HepG2 (cell line): ENCODE data around the gene SUPV3L1. TPM values are rescaled to one million over a fixed set of nuclear protein-coding genes. Genes with fewer than 3 reads are reported as not detected.

Experiments used
- CEBPB ChIP-seq: IDR thresholded peaks from 2 replicates; pipeline ENCODE4 v1.6.1; 2011; ENCODE audit warnings: low read depth, low read length, improper control_type of control experiment, borderline replicate concordance
- RBFOX2 ChIP-seq: fragments of 200-400 bp; formaldehyde crosslinking; IDR thresholded peaks from 2 replicates; pipeline ENCODE4 v1.6.1; 2017; ENCODE audit warnings: low read depth, mild to moderate bottlenecking, low read length
- SRSF1 ChIP-seq: fragments of 200-400 bp; formaldehyde crosslinking; optimal IDR thresholded peaks from 2 replicates; pipeline ENCODE3; 2017; ENCODE audit warnings: mild to moderate bottlenecking, low read depth, low read length, moderate library complexity
- ZBTB38 ChIP-seq: sonication (generic); formaldehyde crosslinking; IDR thresholded peaks from 2 replicates; pipeline ENCODE4 v1.5.1; 2020; ENCODE audit warnings: mild to moderate bottlenecking, missing genetic modification reagents
- ZEB1 ChIP-seq: IDR thresholded peaks from 2 replicates; pipeline ENCODE4 v1.6.1; 2012; ENCODE audit warnings: mild to moderate bottlenecking, low read depth, inconsistent platforms; ENCODE audit not compliant: insufficient replicate concordance
- ZKSCAN5 ChIP-seq: sonication (generic); formaldehyde crosslinking; IDR thresholded peaks from 2 replicates; pipeline ENCODE4 v1.5.1; 2020; ENCODE audit warnings: mild to moderate bottlenecking, missing genetic modification reagents
- ZNF136 ChIP-seq: sonication (generic); formaldehyde crosslinking; IDR thresholded peaks from 2 replicates; pipeline ENCODE4 v1.8.1; 2022; ENCODE audit warnings: low read depth, mild to moderate bottlenecking, moderate library complexity, missing genetic modification reagents
- ZNF263 ChIP-seq: sonication (generic); formaldehyde crosslinking; IDR thresholded peaks from 2 replicates; pipeline ENCODE4 v1.4.0; 2020; ENCODE audit warnings: missing genetic modification reagents
- ZNF577 ChIP-seq: sonication (generic); formaldehyde crosslinking; IDR thresholded peaks from 2 replicates; pipeline ENCODE4 v1.4.0; 2020; ENCODE audit warnings: mild to moderate bottlenecking, low read depth, missing genetic modification reagents, borderline replicate concordance
- ZNF749 ChIP-seq: sonication (generic); formaldehyde crosslinking; IDR thresholded peaks from 2 replicates; pipeline ENCODE4 v1.8.0; 2022; ENCODE audit warnings: mild to moderate bottlenecking, missing genetic modification reagents, moderate library complexity, borderline replicate concordance
- ZSCAN9 ChIP-seq: IDR thresholded peaks from 2 replicates; pipeline ENCODE4 v1.6.1; 2016; ENCODE audit warnings: borderline replicate concordance
- polyA plus RNA-seq, 8 experiments: library from polyadenylated mRNA; depleted of rRNA in 3 of 8; stranded (reverse) in 7 of 8; unstranded in 1 of 8; fragments of >200 nt; fragmentation: Illumina TruSeq in 4 of 8; extraction: Trizol in 4 of 8; gene quantifications; 2 replicates each; pipeline versions ENCODE4 v1.2.1 to v1.2.3, GENCODE V29; 2011 to 2016; ENCODE audit warnings: low read depth in 4 of 8, missing spikeins in 1 of 8, mixed read lengths in 1 of 8; ENCODE audit not compliant: insufficient read depth in 1 of 8
- total RNA-seq, 5 experiments: library from RNA; depleted of rRNA; stranded (reverse); fragments of >200 nt; fragmentation: Illumina TruSeq; extraction: Trizol; gene quantifications; 2 replicates each; pipeline ENCODE4 v1.2.3, GENCODE V29; 2016; ENCODE audit warnings: low read depth in 1 of 5
- TF ChIP-seq, protein P1 (sequence below): sonication (generic); formaldehyde crosslinking; IDR thresholded peaks from 2 replicates; pipeline ENCODE4 v1.5.1; 2020; ENCODE audit warnings: mild to moderate bottlenecking, missing genetic modification reagents
- TF ChIP-seq, protein P2 (sequence below): sonication (generic); formaldehyde crosslinking; IDR thresholded peaks from 2 replicates; pipeline ENCODE4 v1.8.0; 2022; ENCODE audit warnings: missing genetic modification reagents, mild to moderate bottlenecking, inconsistent platforms, borderline replicate concordance
- TF ChIP-seq, protein P3 (sequence below): sonication (generic); formaldehyde crosslinking; IDR thresholded peaks from 2 replicates; pipeline ENCODE4 v1.5.1; 2020; ENCODE audit warnings: mild to moderate bottlenecking, moderate library complexity, missing genetic modification reagents
- TF ChIP-seq, protein P4 (sequence below): sonication (generic); formaldehyde crosslinking; IDR thresholded peaks from 2 replicates; pipeline ENCODE4 v1.4.0; 2020; ENCODE audit warnings: missing genetic modification reagents, low read depth, mild to moderate bottlenecking, borderline replicate concordance
- TF ChIP-seq, protein P5 (sequence below): fragments of 450-650 bp; IDR thresholded peaks from 2 replicates; pipeline ENCODE4 v1.6.1; 2017; ENCODE audit warnings: mild to moderate bottlenecking
- TF ChIP-seq, protein P6 (sequence below): sonication (generic); formaldehyde crosslinking; IDR thresholded peaks from 2 replicates; pipeline ENCODE4 v1.4.0; 2020; ENCODE audit warnings: missing genetic modification reagents

Gene SUPV3L1
- total and polyA plus RNA-seq, 2 of the 13 experiments (the other 11 are each of a cell fraction or from before 2014, with no cell fraction given): 28.8 to 45.7 TPM

DNA sequence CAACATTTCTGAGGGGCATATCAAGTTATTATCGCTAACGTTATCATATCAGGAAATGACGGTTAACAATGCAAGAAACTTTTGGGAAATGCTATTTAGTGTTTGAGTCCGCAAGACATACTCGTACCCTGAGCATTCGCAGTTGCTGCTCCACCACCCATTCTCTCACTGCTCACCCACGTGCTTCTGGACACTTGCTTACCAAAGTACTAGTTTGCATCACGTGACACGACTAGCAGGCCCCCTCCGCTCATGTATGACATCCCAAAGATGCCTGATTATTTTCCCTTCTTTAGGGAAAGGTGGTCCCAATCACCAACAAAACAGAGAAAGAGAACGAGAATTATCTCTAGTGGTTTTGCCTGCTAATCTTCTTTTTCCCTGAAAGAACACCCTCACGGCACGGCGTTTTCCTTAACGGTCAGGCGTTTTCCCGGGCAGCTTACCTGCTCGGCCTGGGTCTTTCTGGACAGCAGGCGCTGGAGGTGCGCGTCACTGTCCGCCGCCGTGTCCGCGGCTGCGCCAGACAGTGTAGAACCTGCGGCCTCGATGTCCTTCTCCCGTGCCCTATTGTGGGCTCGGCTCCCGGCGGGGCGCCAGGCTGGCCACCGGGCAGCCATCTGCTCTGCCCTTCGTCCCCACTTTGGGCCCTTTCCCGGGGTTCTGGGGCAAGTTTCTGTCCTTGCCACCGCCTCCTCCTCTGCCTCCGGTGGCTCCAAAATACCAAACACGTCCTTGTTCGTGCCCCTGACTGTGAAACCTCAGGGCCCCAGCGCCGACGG lies at the start of gene SUPV3L1 (continued):
- TF ChIP-seq, protein P1, sequence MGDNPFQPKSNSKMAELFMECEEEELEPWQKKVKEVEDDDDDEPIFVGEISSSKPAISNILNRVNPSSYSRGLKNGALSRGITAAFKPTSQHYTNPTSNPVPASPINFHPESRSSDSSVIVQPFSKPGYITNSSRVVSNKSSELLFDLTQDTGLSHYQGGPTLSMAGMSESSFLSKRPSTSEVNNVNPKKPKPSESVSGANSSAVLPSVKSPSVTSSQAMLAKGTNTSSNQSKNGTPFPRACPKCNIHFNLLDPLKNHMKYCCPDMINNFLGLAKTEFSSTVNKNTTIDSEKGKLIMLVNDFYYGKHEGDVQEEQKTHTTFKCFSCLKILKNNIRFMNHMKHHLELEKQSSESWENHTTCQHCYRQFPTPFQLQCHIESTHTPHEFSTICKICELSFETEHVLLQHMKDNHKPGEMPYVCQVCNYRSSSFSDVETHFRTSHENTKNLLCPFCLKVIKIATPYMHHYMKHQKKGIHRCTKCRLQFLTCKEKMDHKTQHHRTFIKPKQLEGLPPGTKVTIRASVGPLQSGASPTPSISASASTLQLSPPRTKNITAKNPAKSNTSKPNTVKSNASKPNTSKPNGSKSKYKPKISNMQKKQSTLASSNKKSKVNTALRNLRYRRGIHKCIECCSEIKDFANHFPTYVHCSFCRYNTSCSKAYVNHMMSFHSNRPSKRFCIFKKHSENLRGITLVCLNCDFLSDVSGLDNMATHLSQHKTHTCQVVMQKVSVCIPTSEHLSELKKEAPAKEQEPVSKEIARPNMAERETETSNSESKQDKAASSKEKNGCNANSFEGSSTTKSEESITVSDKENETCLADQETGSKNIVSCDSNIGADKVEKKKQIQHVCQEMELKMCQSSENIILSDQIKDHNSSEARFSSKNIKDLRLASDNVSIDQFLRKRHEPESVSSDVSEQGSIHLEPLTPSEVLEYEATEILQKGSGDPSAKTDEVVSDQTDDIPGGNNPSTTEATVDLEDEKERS (CRISPR knock-in tag): no peak
- TF ChIP-seq ZKSCAN5 (CRISPR knock-in tag) (no peak), ZNF749 (CRISPR knock-in tag) (no peak), SRSF1 (peak; percentile 54), RBFOX2 (peak; percentile 93), ZNF136 (CRISPR knock-in tag) (no peak), ZBTB38 (CRISPR knock-in tag) (no peak), ZEB1 (no peak), CEBPB (no peak), ZSCAN9 (peak; percentile 66; the same call in 1 of the 2 replicates), ZNF577 (CRISPR knock-in tag) (no peak), ZNF263 (peak; percentile 12; the same call in 1 of the 2 replicates)
- TF ChIP-seq, protein P2, sequence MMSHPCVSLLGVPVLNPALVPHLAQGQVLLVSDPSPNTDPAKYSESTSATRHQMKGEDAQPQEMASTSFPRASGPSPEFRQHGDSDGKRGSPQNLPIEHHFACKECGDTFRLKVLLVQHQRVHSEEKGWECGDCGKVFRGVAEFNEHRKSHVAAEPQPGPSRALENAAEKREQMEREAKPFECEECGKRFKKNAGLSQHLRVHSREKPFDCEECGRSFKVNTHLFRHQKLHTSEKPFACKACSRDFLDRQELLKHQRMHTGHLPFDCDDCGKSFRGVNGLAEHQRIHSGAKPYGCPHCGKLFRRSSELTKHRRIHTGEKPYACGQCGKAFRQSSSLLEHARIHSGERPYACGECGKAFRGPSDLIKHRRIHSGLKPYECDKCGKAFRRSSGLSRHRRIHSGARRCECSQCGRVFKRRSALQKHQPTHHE (CRISPR knock-in tag): no peak
- TF ChIP-seq, protein P3, sequence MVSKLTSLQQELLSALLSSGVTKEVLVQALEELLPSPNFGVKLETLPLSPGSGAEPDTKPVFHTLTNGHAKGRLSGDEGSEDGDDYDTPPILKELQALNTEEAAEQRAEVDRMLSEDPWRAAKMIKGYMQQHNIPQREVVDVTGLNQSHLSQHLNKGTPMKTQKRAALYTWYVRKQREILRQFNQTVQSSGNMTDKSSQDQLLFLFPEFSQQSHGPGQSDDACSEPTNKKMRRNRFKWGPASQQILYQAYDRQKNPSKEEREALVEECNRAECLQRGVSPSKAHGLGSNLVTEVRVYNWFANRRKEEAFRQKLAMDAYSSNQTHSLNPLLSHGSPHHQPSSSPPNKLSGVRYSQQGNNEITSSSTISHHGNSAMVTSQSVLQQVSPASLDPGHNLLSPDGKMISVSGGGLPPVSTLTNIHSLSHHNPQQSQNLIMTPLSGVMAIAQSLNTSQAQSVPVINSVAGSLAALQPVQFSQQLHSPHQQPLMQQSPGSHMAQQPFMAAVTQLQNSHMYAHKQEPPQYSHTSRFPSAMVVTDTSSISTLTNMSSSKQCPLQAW: no peak; the same call in 1 of the 2 replicates
- TF ChIP-seq, protein P4, sequence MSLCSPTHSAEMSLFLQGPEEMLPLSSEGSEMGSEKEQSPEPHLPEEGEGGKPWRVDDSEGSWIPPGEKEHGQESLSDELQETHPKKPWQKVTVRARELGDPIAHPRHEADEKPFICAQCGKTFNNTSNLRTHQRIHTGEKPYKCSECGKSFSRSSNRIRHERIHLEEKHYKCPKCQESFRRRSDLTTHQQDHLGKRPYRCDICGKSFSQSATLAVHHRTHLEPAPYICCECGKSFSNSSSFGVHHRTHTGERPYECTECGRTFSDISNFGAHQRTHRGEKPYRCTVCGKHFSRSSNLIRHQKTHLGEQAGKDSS (CRISPR knock-in tag): no peak
- TF ChIP-seq, protein P5, sequence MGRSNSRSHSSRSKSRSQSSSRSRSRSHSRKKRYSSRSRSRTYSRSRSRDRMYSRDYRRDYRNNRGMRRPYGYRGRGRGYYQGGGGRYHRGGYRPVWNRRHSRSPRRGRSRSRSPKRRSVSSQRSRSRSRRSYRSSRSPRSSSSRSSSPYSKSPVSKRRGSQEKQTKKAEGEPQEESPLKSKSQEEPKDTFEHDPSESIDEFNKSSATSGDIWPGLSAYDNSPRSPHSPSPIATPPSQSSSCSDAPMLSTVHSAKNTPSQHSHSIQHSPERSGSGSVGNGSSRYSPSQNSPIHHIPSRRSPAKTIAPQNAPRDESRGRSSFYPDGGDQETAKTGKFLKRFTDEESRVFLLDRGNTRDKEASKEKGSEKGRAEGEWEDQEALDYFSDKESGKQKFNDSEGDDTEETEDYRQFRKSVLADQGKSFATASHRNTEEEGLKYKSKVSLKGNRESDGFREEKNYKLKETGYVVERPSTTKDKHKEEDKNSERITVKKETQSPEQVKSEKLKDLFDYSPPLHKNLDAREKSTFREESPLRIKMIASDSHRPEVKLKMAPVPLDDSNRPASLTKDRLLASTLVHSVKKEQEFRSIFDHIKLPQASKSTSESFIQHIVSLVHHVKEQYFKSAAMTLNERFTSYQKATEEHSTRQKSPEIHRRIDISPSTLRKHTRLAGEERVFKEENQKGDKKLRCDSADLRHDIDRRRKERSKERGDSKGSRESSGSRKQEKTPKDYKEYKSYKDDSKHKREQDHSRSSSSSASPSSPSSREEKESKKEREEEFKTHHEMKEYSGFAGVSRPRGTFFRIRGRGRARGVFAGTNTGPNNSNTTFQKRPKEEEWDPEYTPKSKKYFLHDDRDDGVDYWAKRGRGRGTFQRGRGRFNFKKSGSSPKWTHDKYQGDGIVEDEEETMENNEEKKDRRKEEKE: no peak
- TF ChIP-seq, protein P6, sequence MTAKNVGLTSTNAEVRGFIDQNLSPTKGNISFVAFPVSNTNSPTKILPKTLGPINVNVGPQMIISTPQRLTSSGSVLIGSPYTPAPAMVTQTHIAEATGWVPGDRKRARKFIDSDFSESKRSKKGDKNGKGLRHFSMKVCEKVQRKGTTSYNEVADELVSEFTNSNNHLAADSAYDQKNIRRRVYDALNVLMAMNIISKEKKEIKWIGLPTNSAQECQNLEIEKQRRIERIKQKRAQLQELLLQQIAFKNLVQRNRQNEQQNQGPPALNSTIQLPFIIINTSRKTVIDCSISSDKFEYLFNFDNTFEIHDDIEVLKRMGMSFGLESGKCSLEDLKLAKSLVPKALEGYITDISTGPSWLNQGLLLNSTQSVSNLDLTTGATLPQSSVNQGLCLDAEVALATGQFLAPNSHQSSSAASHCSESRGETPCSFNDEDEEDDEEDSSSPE (CRISPR knock-in tag): peak; percentile 49; the same call in 1 of the 2 replicates
